Liver (tissue), 9 donors: Measurements from ENCODE around the gene SMIM36. TPM values are rescaled to one million over a fixed set of nuclear protein-coding genes. Genes with fewer than 3 reads are reported as not detected.

ENCODE experiments used
- DNase-seq: peaks from one replicate; pipeline ENCODE4 v3.0.0-alpha.2; 2017; ENCODE audit warnings: low spot score
- H3K27ac ChIP-seq, 2 donors: one replicate each; pipeline ENCODE4 v1.7.0; 2013; ENCODE audit warnings: inconsistent platforms in 2 of 2, low read length in 2 of 2, control low read depth in 1 of 2, low read depth in 1 of 2, mild to moderate bottlenecking in 1 of 2
- H3K27me3 ChIP-seq, 4 donors: one replicate each; pipeline versions ENCODE4 v1.6.1 to v1.7.0; 2013; ENCODE audit warnings: low read length in 3 of 4, inconsistent platforms in 1 of 4, mild to moderate bottlenecking in 1 of 4, moderate library complexity in 1 of 4; ENCODE audit not compliant: control insufficient read depth in 4 of 4, insufficient read depth in 4 of 4
- H3K36me3 ChIP-seq, 4 donors: one replicate each; pipeline versions ENCODE4 v1.6.1 to v1.7.0; 2013; ENCODE audit warnings: low read length in 3 of 4, mild to moderate bottlenecking in 3 of 4, low read depth in 1 of 4, moderate library complexity in 1 of 4; ENCODE audit not compliant: control insufficient read depth in 4 of 4, insufficient read depth in 3 of 4
- H3K4me1 ChIP-seq, 4 donors: one replicate each; pipeline versions ENCODE4 v1.6.1 to v1.7.0; 2013; ENCODE audit warnings: low read length in 3 of 4, mild to moderate bottlenecking in 3 of 4, moderate library complexity in 1 of 4; ENCODE audit not compliant: control insufficient read depth in 4 of 4, insufficient read depth in 4 of 4
- H3K4me3 ChIP-seq, 3 donors: one replicate each; pipeline versions ENCODE4 v1.6.1 to v1.7.0; 2013; ENCODE audit warnings: low read length in 3 of 3, control low read depth in 1 of 3, low read depth in 1 of 3, mild to moderate bottlenecking in 1 of 3
- H3K9ac ChIP-seq, 2 donors: one replicate each; pipeline ENCODE4 v1.7.0; 2013; ENCODE audit warnings: low read length in 2 of 2, mild to moderate bottlenecking in 2 of 2, moderate library complexity in 2 of 2, control low read depth in 1 of 2, low read depth in 1 of 2
- H3K9me3 ChIP-seq, 4 donors: one replicate each; pipeline versions ENCODE4 v1.6.1 to v1.7.0; 2013; ENCODE audit warnings: low read length in 3 of 4; ENCODE audit not compliant: control insufficient read depth in 4 of 4
- ATF3 ChIP-seq: IDR thresholded peaks from 2 replicates; pipeline ENCODE4 v1.6.1; 2016; ENCODE audit warnings: antibody characterized with exemption
- EGR1 ChIP-seq, 2 donors: IDR thresholded peaks; 2 replicates each; pipeline ENCODE4 v1.6.1; 2016 to 2018; ENCODE audit warnings: antibody characterized with exemption in 2 of 2, low read depth in 2 of 2
- FOXA1 ChIP-seq: IDR thresholded peaks from 2 replicates; pipeline ENCODE4 v1.6.1; 2016; ENCODE audit warnings: antibody characterized with exemption
- FOXA2 ChIP-seq: IDR thresholded peaks from 2 replicates; pipeline ENCODE4 v1.6.1; 2016; ENCODE audit warnings: antibody characterized with exemption
- GABPA ChIP-seq, 2 donors: IDR thresholded peaks in 1 of 2; conservative IDR thresholded peaks in 1 of 2; 2 replicates each; pipeline ENCODE4 v1.6.1; 2016; ENCODE audit warnings: antibody characterized with exemption in 2 of 2, mild to moderate bottlenecking in 1 of 2, moderate library complexity in 1 of 2
- HNF4G ChIP-seq: IDR thresholded peaks from 2 replicates; pipeline ENCODE4 v1.6.1; 2016; ENCODE audit warnings: antibody characterized with exemption
- JUND ChIP-seq, 2 donors: IDR thresholded peaks; 2 replicates each; pipeline ENCODE4 v1.6.1; 2016; ENCODE audit warnings: antibody characterized with exemption in 2 of 2
- MAX ChIP-seq: IDR thresholded peaks from 2 replicates; pipeline ENCODE4 v1.6.1; 2016; ENCODE audit warnings: antibody characterized with exemption
- NR2F2 ChIP-seq: IDR thresholded peaks from 2 replicates; pipeline ENCODE4 v1.6.1; 2016; ENCODE audit warnings: antibody characterized with exemption
- RAD21 ChIP-seq, 2 donors: IDR thresholded peaks; 2 replicates each; pipeline ENCODE4 v1.6.1; 2016; ENCODE audit warnings: antibody characterized with exemption in 2 of 2, mild to moderate bottlenecking in 2 of 2
- RXRA ChIP-seq, 2 donors: IDR thresholded peaks; 2 replicates each; pipeline ENCODE4 v1.6.1; 2017 to 2018; ENCODE audit warnings: antibody characterized with exemption in 2 of 2, mild to moderate bottlenecking in 1 of 2
- SP1 ChIP-seq: IDR thresholded peaks from 2 replicates; pipeline ENCODE4 v1.6.1; 2018; ENCODE audit warnings: antibody characterized with exemption, mild to moderate bottlenecking
- TAF1 ChIP-seq: conservative IDR thresholded peaks from 2 replicates; pipeline ENCODE4 v1.6.1; 2016; ENCODE audit warnings: antibody characterized with exemption, mild to moderate bottlenecking
- YY1 ChIP-seq: IDR thresholded peaks from 2 replicates; pipeline ENCODE4 v1.6.1; 2016; ENCODE audit warnings: antibody characterized with exemption, mild to moderate bottlenecking
- ZBTB33 ChIP-seq: IDR thresholded peaks from 2 replicates; pipeline ENCODE4 v1.6.1; 2016; ENCODE audit warnings: antibody characterized with exemption
- WGBS: extraction: QIAGEN DNeasy Blood & Tissue Kit; methylation state at CpG from one replicate; pipeline ENCODE4 v1.1.7; 2013; 5-methylcytosine and 5-hydroxymethylcytosine counted together
- polyA plus RNA-seq, 2 donors: library from polyadenylated mRNA; stranded (reverse) in 1 of 2; unstranded in 1 of 2; fragments of 200-250 nt in 1 of 2; fragments of >200 nt in 1 of 2; fragmentation: Nextera tagmentation in 1 of 2; extraction: Ambion mirVana in 1 of 2; gene quantifications; one replicate each; pipeline versions ENCODE4 v1.2.1 to v1.2.3, GENCODE V29; 2013 to 2015
- total RNA-seq, 2 donors: library from RNA; depleted of rRNA; stranded (reverse); fragments of >200 nt; gene quantifications; one replicate each; pipeline ENCODE4 v1.2.3, GENCODE V29; 2014
- TF ChIP-seq, protein P1 (sequence below): IDR thresholded peaks from 2 replicates; pipeline ENCODE4 v1.6.1; 2016; ENCODE audit warnings: antibody characterized with exemption, mild to moderate bottlenecking
- TF ChIP-seq, protein P2 (sequence below): fragments of 150-350 bp; IDR thresholded peaks from 2 replicates; pipeline ENCODE4 v1.5.1; 2017; ENCODE audit warnings: improper control_type of control experiment, low read depth, low read length; ENCODE audit not compliant: missing input control
- donor health status: healthy.
- donor health status: healthy.
- donor health status: healthy.
- donor health status: healthy.
- donor health status: healthy.

The SMIM36 gene
- total and polyA plus RNA-seq, 4 donors = not detected

DNA sequence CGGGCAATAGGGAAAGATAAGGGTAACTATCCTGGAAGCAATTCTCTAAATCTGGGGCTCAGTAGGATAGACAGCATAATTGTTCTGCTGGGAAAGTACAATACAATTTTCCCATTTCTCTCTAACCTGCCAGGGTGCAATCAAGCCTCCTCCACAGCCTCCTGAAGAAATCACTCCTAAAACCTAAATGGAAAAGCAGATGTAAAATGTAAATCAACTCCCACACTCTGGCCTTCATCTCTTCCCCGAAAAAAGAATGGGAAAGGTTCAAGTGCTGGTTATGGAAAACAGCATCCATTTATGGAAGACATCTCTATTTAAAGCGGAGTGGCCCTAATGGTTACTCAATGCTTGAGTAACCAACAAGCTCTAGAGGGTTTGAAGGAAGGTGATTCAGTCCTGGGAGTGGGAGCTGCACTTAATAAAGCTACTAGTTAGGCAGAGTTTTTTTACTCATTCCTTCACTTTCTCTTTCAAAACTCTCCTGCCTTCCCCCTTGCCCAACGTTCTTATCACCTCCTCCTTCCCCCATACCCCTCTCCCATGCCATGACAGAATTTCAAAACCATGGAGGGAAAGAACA lies 94.7 kb downstream of the SMIM36 start:
- H3K36me3 ChIP-seq = peaks cover 0 to 12% (median 6%) of the 10 kb centered on the region in 4 donors
- no peaks in the 10 kb centered on the region for H3K27me3 ChIP-seq
- peaks cover 0 to 16% (median 8%) of the 10 kb centered on the region in 4 donors for H3K4me1 ChIP-seq
- WGBS = 77% methylated on average over 4 of the region's 4 CpGs
- no peaks in the 10 kb centered on the region for H3K9me3 ChIP-seq
- H3K27ac ChIP-seq = no peak overlapping the region
- no peak overlapping the region for H3K9ac ChIP-seq
- TF ChIP-seq EGR1 (IDR thresholded peaks at IDR 0.05; ENCODE audit: low read depth in 2 of 2) (no peak), FOXA2 (no peak), HNF4G (no peak), RXRA (IDR thresholded peaks at IDR 0.05) (no peak), RAD21 (IDR thresholded peaks at IDR 0.05) (no peak), SP1 (no peak), FOXA1 (no peak), YY1 (no peak), ZBTB33 (no peak), NR2F2 (no peak), GABPA (IDR thresholded peaks at IDR 0.05 in 1 of 2, conservative IDR thresholded peaks at IDR 0.05 in 1 of 2) (no peak), ATF3 (no peak), JUND (IDR thresholded peaks at IDR 0.05) (no peak), MAX (no peak), TAF1 (no peak)
- TF ChIP-seq, protein P1, sequence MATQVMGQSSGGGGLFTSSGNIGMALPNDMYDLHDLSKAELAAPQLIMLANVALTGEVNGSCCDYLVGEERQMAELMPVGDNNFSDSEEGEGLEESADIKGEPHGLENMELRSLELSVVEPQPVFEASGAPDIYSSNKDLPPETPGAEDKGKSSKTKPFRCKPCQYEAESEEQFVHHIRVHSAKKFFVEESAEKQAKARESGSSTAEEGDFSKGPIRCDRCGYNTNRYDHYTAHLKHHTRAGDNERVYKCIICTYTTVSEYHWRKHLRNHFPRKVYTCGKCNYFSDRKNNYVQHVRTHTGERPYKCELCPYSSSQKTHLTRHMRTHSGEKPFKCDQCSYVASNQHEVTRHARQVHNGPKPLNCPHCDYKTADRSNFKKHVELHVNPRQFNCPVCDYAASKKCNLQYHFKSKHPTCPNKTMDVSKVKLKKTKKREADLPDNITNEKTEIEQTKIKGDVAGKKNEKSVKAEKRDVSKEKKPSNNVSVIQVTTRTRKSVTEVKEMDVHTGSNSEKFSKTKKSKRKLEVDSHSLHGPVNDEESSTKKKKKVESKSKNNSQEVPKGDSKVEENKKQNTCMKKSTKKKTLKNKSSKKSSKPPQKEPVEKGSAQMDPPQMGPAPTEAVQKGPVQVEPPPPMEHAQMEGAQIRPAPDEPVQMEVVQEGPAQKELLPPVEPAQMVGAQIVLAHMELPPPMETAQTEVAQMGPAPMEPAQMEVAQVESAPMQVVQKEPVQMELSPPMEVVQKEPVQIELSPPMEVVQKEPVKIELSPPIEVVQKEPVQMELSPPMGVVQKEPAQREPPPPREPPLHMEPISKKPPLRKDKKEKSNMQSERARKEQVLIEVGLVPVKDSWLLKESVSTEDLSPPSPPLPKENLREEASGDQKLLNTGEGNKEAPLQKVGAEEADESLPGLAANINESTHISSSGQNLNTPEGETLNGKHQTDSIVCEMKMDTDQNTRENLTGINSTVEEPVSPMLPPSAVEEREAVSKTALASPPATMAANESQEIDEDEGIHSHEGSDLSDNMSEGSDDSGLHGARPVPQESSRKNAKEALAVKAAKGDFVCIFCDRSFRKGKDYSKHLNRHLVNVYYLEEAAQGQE = no peak
- TF ChIP-seq, protein P2, sequence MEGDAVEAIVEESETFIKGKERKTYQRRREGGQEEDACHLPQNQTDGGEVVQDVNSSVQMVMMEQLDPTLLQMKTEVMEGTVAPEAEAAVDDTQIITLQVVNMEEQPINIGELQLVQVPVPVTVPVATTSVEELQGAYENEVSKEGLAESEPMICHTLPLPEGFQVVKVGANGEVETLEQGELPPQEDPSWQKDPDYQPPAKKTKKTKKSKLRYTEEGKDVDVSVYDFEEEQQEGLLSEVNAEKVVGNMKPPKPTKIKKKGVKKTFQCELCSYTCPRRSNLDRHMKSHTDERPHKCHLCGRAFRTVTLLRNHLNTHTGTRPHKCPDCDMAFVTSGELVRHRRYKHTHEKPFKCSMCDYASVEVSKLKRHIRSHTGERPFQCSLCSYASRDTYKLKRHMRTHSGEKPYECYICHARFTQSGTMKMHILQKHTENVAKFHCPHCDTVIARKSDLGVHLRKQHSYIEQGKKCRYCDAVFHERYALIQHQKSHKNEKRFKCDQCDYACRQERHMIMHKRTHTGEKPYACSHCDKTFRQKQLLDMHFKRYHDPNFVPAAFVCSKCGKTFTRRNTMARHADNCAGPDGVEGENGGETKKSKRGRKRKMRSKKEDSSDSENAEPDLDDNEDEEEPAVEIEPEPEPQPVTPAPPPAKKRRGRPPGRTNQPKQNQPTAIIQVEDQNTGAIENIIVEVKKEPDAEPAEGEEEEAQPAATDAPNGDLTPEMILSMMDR = no peak
- no peak for DNase-seq
- no peak overlapping the region for H3K4me3 ChIP-seq

DNA sequence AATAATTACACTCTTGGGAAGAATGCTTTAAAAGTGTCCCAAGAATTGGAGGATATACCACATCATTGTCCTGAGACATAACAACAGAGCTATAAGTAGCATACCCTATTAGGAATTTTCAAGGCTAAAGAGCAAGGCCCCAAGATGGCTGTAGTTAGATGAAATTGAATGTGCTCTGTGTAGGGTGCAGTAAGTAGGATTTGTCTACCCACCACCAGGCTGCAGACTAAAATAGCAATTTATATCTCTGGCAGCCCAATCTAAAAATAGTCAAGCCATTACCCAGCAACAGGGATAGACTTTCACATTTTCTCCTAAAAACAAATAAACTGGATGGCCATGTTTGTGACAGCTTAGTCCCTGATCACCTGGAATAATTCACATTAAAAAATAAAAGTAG lies 95.3 kb downstream of the SMIM36 start:
- H3K9me3 ChIP-seq = no peaks in the 10 kb centered on the region
- H3K27ac ChIP-seq = no peak overlapping the region
- TF ChIP-seq RAD21 (IDR thresholded peaks at IDR 0.05) = peak in 1 of 2 donors; percentile 13
- TF ChIP-seq FOXA2 = no peak
- no peak overlapping the region for H3K4me3 ChIP-seq
- peaks cover 0 to 14% (median 6%) of the 10 kb centered on the region in 4 donors for H3K36me3 ChIP-seq
- DNase-seq = no peak
- H3K9ac ChIP-seq = no peak overlapping the region
- no peaks in the 10 kb centered on the region for H3K27me3 ChIP-seq
- H3K4me1 ChIP-seq = peaks cover 0 to 13% (median 8%) of the 10 kb centered on the region in 4 donors
